Measurements from ENCODE around the gene NELFCD. TPM values are rescaled to one million over a fixed set of nuclear protein-coding genes. Genes with fewer than 3 reads are reported as not detected.
"Not testable (repeated sequence)": the region's sequence is repeated elsewhere in the genome, so short reads cannot be mapped to it uniquely, and the experiment has no call there.

NELFCD gene
- total RNA-seq, 1 donor from 2014 or later: 27.4 TPM

- TF ChIP-seq, protein P1, sequence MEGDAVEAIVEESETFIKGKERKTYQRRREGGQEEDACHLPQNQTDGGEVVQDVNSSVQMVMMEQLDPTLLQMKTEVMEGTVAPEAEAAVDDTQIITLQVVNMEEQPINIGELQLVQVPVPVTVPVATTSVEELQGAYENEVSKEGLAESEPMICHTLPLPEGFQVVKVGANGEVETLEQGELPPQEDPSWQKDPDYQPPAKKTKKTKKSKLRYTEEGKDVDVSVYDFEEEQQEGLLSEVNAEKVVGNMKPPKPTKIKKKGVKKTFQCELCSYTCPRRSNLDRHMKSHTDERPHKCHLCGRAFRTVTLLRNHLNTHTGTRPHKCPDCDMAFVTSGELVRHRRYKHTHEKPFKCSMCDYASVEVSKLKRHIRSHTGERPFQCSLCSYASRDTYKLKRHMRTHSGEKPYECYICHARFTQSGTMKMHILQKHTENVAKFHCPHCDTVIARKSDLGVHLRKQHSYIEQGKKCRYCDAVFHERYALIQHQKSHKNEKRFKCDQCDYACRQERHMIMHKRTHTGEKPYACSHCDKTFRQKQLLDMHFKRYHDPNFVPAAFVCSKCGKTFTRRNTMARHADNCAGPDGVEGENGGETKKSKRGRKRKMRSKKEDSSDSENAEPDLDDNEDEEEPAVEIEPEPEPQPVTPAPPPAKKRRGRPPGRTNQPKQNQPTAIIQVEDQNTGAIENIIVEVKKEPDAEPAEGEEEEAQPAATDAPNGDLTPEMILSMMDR (IDR thresholded peaks at IDR 0.05; ENCODE audit: insufficient read depth, low read length, severe bottlenecking): no peak
- H3K4me3 ChIP-seq (ENCODE audit: low read depth, low read length): no peak overlapping the region
- DNase-seq (ENCODE audit: low read depth) (peak; percentile 80), FAIRE-seq (no peak)
- H3K36me3 ChIP-seq (ENCODE audit: control insufficient read depth, insufficient read depth, low read length): no peaks in the 10 kb centered on the region
- H3K27me3 ChIP-seq (ENCODE audit: control insufficient read depth, insufficient read depth, low read length): no peaks in the 10 kb centered on the region
Measured at GRCh38 chr20:59010995-59011873, 30.2 kb downstream of the NELFCD start.

GRCh38 chr20:59011874-59012157 lies 30.8 kb downstream of the NELFCD start:
- H3K36me3 ChIP-seq (ENCODE audit: control insufficient read depth, insufficient read depth, low read length); FAIRE-seq; H3K4me3 ChIP-seq (ENCODE audit: low read depth, low read length); H3K27me3 ChIP-seq (ENCODE audit: control insufficient read depth, insufficient read depth, low read length); DNase-seq (ENCODE audit: low read depth): not testable (repeated sequence)

DNA sequence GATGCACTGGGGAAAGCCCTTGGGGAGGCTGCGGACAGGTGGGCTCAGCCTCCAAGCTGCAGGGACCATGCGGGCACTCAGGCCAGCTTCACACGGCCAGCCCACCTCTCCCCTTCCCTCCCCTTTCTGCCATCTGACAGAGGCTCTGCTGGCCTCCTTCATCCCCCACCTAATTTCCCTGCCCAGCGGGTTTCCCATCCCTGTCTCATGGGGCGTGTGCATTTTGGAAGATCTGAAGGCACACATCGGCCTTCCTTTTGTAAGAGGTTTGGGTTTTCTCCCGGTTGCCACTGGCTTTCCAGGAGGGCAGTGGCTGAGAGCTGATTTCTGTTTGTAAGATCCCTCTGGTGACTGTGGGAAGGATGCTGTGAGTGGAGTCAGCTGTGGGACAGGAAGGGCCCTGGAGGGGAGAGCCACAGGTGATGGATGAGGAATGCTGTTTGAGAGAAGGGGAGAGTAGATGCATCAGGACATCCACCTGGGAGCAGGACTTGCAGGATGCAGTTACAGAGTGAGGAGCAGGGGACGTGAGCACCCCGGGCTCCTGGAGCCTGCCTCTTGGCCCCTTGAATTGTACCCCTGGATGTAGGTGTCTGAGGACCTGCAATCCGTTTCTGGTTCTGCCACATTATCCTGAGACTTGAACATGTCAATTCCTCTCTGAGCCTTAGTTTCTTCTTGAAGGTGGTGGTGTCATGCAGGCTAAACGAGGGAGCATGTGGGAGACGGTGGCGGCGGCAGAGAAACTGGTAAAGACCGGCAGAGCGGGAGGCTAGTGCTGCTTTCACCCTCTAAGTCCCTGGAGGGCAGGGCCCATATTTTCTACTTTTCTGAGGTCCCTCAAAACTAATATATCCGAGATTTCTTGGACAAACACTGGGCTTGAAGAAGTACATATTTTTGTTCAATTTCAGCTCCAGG lies 32.2 kb downstream of the NELFCD start:
- FAIRE-seq: no peak
- no peaks in the 10 kb centered on the region for H3K27me3 ChIP-seq (ENCODE audit: control insufficient read depth, insufficient read depth, low read length)
- no peaks in the 10 kb centered on the region for H3K36me3 ChIP-seq (ENCODE audit: control insufficient read depth, insufficient read depth, low read length)
- TF ChIP-seq, protein P1 (IDR thresholded peaks at IDR 0.05; ENCODE audit: insufficient read depth, low read length, severe bottlenecking): no peak
- no peak for DNase-seq (ENCODE audit: low read depth)
- H3K4me3 ChIP-seq (ENCODE audit: low read depth, low read length): no peak overlapping the region

- TF ChIP-seq, protein P1 (IDR thresholded peaks at IDR 0.05; ENCODE audit: insufficient read depth, low read length, severe bottlenecking): no peak
- DNase-seq (ENCODE audit: low read depth) (no peak), FAIRE-seq (no peak)
- Histone ChIP-seq H3K36me3 (ENCODE audit: control insufficient read depth, insufficient read depth, low read length) (no peaks in the 10 kb centered on the region), H3K27me3 (ENCODE audit: control insufficient read depth, insufficient read depth, low read length) (no peaks in the 10 kb centered on the region), H3K4me3 (ENCODE audit: low read depth, low read length) (no peak overlapping the region)
Measured at GRCh38 chr20:59013959-59014608, 33.0 kb downstream of the NELFCD start.

DNA sequence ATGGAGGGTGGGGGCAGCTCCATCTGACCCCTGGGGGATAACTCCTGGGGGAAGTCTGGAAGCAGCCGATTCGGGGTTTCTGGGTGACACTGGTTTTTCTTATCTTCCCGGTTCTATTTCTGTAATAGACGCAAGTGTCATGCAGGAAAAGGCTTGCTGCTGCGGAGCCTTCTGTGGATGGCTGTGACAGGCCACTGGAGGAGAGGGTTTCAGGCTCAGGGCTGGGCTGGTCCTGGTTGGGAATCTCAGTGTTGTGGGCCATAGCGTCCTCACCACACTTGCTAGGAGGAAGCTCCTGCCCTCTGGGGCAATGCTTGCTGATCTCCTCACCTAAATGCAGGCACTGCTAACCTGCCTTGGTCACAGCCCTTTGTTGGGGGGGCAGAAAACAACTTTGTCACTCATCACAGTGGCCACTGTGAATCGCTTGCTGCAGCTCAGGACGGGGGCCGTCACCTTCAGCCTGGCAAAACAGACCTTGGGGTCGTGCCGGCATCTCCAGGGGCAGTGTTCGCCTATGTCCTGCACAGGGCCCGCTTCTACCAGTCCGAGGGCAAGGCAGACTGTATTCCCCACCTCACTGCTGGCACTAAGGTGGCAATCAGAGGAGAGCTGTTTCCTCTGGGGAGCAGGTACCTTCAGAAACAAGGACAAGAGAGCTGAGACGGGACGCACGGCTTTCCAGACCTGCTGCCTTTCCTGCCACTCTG lies 33.8 kb downstream of the NELFCD start:
- H3K36me3 ChIP-seq (ENCODE audit: control insufficient read depth, insufficient read depth, low read length): no peaks in the 10 kb centered on the region
- H3K27me3 ChIP-seq (ENCODE audit: control insufficient read depth, insufficient read depth, low read length): no peaks in the 10 kb centered on the region
- TF ChIP-seq, protein P1 (IDR thresholded peaks at IDR 0.05; ENCODE audit: insufficient read depth, low read length, severe bottlenecking): no peak
- DNase-seq (ENCODE audit: low read depth): no peak
- no peak for FAIRE-seq
- H3K4me3 ChIP-seq (ENCODE audit: low read depth, low read length): no peak overlapping the region
